Measurements from ENCODE around the gene GP1BA.

GP1BA gene

DNA sequence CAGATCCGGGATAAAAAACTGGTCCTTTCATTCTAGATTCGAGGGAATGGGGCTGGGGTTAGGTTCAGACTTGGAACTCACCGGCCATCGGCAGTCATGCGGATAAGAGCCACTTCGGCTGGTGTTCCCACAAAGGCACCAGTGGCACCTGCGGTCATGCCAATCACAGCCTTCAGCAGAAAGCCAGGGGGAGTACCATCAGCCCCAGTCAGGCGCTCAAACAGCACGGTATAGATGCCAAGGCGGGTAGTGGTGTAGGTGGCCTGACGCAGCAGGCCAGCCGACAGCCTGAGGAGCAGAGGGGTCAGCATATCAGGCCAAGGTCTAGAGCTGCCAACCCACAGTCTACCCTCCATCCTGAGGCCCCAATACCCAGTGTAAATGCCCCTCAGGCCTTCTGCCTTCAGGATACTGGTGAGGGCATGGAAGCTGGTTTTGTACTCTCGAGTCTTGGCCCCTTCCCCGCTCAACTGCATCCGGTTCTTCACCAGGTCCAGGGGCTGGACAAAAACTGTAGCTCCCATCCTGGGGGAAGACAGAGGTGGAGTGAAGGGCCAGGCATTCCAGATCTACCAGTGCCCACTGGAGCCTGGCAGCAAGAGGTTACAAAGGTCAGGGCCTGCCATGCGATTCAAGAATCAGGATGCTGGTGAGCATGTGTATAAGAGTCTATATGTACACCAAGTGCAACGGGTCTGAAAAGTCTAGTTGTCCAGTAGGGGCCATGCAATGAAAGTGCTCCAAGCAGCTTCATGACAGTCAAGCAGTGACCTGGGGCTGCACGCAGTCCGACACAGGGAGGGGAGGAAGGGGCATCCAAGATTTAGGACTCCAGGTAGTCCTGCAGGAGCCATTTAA is 6.8 kb downstream of the GP1BA start:
- no peak for DNase-seq (ENCODE audit: low read depth)

DNA sequence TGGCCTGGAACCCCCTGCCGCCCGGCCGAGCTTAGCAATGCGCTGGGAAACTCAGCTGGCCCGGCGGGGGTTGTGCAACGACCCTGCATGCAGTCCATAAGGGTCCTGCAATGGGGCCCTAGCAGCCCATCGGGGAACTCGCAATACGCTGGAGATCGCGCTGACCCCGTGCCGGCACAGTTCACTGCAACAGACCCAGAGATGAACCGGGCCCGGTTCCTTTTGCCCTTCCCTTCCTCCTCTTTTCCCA is 7.4 kb downstream of the GP1BA start:
- no peak for DNase-seq (ENCODE audit: low read depth)

DNA sequence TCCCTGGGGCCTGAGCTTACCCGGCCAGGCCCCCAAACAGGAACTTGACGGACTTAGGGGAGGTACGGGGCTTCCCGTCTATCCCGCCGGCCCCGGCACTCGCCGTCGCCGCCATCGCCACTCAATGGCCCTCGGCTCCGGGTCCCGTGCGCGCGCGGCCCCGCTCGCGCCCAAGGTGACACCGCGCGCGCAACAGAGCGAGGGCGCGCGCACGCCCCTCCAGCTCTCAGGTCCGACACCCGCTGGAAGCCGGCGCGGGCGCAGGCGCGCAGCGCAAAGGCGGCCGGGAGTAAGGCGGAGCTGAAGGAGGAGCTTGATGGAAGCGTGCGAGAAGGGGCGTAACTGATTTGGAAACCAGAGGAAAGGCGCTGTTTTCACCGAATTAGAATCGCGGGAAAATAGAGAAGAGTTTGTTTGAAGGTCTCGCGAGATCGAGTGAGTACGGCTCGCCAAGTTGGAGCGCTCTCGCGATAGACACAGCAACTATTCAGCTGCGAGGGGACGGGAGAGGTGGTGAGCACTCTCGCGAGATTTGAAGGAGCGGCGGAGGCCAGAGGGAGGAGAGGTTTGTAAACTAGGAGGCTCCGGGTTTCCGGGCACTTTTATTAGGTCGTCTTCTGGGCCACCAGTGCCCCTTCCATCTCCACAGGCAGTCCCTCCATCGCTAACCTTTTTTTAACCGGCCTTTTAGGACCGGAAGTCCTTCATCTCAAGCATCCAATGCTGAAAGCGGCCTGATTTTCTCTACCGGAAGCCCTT is 7.9 kb downstream of the GP1BA start, which contains the start of the genes RNF167 and SLC25A11:
Gene RNF167, plus strand, starts transcription at position 473 of the 759 bp plus-strand sequence. CDS start 642 bp downstream, outside the sequence.
Gene SLC25A11, minus strand, starts transcription at position 251 of the 759 bp plus-strand sequence. Its CDS starts 136 bp downstream, at position 115.
- peak; percentile 90 for DNase-seq (ENCODE audit: low read depth)

DNA sequence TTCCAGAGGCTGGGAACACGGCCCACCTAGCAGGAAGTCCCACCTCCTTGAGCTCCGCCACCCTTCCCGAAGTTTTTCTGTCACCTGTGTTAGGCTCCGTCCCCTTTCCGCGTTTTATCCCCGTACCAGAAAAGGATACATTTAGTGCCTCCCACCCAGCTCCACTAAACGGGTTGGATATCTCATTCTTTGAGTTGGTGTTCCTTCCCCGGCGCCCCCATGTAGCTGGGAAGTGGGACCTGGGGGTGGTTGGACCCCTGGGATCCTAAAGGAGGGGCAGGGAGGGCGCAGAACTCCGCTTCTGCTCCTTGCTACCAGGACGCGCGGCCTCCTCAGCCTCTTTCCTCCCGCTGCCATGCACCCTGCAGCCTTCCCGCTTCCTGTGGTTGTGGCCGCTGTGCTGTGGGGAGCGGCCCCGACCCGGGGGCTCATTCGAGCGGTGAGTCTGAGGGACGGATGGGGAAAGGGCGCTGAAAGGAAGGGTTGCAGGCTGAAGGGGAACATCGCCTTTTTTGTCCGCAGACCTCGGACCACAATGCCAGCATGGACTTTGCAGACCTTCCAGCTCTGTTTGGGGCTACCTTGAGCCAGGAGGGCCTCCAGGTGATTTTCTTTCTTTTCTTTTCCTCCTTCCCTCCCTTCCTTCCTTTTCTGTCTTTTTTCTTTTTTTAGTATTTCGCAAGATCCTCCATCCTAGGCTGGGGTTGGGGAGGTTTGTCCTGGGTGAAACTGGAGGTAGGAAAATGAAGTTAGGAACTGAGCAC is 8.7 kb downstream of the GP1BA start:
- DNase-seq (ENCODE audit: low read depth), result no peak

DNA sequence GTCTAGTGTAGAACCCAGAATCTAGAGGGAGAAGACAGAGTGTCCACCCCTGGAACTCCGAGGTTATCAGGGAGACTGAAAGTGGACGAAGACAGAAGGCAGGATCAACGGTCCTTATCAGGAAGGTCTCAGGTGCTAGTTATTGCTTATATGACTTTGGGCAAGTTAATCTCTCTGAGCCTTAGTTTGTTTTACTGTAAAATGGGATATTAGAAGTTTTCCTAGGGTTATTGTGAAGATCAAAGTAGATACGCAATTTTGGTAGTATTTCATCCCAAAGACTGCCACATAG is 9.2 kb downstream of the GP1BA start:
- no peak for DNase-seq (ENCODE audit: low read depth)

DNA sequence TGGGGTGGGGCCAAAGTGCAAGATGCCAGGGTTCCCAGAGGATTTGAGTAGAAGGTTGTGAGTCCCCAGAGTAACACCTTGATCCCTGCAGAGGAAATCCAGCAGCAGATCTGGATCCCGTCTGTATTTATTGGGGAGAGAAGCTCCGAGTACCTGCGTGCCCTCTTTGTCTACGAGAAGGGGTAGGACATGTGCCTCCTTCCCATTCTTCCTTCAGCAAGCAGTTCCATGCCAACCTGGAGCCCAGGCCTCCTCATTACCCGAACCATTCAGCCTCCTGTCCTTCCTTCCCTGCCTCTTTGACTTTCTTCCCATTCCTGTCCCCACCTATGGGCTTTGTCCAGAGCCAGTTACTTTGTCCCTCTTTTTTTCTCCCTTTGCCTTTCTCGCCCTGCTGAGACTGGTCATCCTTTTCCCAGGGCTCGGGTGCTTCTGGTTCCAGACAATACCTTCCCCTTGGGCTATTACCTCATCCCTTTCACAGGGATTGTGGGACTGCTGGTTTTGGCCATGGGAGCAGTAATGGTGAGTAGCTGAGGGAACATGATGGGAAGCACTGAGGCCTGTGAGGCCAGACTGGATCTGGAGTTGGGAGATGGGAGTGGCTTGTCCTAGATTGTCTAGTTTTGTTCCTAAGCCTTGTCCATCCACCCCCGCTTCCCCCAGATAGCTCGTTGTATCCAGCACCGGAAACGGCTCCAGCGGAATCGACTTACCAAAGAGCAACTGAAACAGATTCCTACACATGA is 10.9 kb downstream of the GP1BA start:
- no peak for DNase-seq (ENCODE audit: low read depth)

DNA sequence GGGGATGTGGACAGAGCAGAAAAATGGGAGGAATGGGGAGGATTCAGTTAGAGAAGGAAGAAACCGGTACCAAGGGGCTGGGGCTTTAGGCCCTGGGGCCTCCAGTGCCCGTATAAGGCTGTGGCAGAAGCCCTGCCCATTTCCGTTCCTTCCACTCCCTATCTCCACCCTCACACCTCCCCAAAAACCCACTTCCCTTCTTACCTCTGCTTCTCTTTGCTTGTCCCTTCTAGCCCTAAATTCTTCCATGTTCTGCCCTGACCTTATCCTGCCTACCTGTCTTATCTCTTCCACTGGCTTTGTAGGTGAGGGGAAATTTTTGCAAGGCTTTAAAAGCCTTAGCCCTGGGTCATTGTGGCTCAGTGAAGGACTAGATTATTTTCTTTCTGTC is 12.1 kb downstream of the GP1BA start:
- DNase-seq (ENCODE audit: low read depth), result no peak

DNA sequence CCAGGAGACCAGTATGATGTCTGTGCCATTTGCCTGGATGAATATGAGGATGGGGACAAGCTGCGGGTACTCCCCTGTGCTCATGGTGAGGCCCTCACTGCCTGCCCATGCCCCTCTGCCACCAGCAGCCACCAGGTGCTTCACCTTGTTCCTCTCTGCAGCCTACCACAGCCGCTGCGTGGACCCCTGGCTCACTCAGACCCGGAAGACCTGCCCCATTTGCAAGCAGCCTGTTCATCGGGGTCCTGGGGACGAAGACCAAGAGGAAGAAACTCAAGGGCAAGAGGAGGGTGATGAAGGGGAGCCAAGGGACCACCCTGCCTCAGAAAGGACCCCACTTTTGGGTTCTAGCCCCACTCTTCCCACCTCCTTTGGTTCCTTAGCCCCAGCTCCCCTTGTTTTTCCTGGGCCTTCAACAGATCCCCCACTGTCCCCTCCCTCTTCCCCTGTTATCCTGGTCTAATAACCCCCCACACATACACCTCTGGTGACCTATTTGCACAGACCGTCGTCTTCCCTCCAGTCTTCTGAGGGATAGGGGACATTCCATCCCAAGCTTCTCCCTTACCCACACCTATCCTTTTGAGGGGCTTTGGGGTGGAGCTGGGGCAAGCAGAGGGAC is 12.6 kb downstream of the GP1BA start:
- DNase-seq (ENCODE audit: low read depth), result no peak

DNA sequence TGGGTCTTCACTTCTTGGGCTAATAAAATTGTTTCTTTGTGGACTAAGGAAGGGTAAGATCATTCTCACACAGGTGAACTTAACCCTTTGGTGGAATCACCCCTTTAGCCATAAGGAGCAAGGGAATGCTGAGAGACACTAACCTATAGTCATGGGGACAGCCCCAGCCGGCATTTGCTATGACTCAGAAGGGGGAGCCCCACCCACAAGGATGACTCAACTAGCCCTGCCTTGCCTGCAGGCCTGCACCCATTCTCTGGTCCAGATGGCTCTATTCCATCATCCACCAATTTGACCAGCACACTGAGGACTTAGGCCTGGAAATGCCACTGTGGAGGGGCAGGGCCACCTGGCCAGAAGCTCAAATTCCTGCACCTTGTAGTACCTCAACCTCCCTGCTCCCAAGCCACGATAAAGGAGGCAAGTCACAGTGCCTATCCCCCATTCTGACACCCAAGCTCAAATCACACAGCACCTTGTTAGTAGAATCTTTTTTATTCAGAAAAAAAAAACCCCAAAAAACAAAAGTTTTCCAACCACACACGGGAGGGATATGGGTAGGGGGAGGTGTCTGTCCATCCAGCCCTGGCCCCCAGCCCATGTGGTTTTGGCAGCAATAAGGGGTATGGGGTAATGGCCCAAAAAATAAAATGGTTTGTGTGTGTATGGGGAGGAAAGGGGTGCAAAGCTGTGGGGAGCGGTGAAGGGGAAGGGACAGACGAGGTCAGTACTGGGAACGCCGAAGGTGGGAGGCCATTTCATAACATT is 13.3 kb downstream of the GP1BA start:
- no peak for DNase-seq (ENCODE audit: low read depth)

DNA sequence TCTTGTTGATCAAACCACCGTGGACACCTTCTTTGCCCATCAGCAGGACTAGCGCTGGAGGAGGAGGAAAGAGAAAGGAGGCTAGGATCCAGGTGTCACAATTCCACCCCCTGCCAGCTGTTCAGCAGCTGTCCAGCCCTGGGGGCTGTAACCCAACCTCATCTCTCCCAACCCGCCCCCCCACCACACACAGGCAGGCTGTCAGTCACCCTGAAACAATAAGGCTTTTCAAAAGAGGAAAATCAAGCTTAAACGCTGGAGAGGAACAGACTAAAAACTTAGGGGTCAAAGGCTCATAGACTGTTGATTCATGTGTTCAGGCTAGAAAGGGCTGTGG is 13.8 kb downstream of the GP1BA start:
- no peak for DNase-seq (ENCODE audit: low read depth)

DNA sequence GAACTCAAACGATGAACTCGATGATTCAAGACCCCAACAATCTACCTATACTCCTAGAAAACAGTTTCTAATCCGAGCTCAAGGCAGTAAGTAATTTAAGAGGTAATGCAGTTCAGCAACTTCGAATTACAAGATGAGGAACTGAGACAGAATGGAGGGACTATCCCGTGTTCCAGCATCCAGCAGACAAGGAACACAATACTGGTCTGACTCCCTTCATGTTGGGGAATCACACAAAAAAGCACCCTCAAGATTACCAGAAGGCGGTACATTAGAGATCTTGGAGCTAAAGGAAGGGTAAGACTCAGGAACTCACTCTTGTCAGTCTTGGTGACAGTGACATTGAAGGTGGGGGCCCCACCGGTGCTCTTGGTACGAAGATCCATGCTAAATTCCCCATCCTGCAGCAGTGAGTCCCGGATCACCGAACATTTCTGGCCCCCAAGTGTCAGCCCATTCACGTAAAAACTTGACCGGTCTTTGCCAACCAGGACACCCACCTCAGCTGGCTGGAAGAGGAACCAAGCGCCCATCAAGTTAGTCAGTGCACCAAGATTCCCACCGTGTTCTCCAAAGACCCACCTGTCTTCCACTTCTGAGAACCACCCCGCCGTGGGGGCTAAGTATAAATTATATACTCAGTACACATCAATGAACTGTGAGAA is 14.4 kb downstream of the GP1BA start:
- no peak for DNase-seq (ENCODE audit: low read depth)

DNA sequence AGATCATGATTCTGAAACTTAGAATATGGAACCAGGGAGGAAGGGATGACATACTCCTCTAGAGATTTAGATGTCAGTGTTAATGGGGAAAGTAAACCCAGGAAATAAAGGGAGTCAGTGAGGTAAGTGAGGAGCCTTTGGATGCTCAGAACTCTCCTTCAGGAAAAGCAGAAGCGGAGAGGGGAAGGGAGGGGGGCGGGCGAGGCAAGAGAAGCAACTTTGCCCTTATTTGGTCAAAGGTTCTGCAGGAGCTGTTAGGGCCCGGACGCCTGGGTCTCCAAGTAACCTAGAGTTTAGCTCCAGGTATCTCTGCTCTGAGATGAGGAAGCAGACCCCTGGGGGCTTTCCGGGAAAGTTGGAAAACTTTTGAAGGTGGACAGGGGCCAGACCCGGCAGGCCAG is 14.9 kb downstream of the GP1BA start:
- no peak for DNase-seq (ENCODE audit: low read depth)

DNA sequence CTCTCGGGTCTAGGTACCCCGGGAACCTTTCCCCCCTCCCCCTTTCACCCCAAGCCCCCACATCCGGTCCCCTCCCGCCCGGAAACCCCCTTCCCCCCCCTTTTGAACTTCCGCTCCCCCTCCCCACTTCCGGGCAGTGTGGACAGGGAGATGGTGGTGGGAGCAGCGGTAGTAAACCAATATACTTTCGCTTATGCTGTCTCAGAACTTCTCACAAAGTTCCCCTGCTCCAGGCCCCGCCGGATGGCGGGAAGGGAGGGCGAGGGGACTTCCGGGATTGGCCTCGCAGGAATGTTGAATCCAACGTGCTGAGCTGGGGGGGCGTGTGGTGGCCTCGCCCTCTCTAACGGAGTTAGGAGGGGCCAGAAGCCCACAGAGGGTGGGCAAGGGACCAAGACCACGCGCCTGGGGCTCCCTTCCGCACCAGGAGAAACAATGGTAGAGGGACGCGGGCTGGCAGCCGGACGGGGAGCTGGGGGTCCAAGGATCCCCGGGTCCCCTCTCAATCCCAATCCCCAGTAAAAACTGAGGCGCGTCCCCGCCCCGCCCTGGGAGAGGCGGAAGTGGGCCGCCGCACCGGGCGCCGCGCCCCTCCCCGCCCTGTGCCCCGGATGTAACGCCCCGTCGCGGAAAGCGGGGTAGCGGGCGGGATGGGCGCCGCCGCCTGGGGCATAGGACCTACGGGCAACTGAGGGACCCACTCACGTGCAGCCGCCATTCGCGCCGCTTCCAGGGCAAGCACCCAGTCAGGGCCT is 15.5 kb downstream of the GP1BA start:
- no peak for DNase-seq (ENCODE audit: low read depth)

DNA sequence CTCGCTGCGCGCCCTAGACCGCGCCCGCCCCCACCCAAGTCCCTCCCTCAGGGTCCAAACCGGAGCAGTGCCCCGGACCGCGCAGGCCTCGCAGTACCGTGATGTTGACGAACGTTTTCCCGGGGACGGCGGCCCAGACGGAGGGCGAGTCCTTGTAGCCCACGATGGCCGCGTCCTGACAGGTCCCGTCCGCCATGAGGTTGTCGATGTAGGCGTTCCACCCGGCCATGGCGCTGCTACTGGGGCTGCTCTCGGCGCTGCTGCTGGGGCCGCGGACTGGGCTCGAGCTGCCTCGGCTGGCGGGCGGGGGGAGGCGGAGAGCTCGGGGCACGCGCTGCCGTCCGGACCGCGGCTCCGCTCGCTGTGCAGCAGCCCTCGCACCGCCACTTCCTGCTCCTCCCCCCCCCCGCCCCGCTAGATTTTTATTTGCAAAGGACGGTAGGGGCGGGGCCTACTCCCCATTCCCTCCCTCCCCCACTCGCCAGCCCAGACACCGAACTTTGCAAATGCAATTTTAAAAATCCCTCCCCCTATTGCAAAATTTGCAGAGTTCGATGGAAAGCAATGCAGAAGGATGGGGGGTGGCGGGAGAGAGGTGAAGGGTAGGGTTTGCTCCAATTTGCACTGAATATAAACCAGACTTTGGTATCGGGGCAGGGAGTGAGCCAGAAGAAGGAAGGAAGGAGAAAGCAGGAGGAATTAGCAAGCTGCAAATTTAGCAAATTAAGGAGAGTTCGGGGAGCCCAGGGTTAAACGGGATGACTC is 16.3 kb downstream of the GP1BA start, which contains the start of gene PFN1:
Gene PFN1, minus strand, starts transcription at position 365 of the 765 bp plus-strand sequence. Its CDS starts 136 bp downstream, at position 229.
- DNase-seq (ENCODE audit: low read depth), result no peak

DNA sequence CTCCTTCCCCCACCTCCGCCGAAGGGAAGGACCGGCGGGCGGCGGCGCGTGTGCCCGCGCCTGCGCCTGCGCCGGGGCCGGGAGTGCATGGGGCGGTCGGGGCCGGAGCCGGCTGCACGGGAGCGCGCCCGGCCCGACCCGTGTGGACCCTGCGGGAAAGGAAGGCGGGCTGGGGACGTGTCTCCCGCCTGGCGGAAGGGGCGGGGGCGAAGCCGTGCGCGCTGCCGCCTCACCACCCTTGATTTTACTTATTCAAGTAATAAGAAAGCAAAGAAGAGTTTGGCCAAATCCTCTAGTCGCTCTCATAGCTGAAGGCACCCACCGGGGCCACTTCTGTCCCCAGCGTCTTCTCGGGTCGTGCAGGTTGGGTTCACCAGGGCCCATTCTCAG is 16.8 kb downstream of the GP1BA start:
- DNase-seq (ENCODE audit: low read depth), result no peak

DNA sequence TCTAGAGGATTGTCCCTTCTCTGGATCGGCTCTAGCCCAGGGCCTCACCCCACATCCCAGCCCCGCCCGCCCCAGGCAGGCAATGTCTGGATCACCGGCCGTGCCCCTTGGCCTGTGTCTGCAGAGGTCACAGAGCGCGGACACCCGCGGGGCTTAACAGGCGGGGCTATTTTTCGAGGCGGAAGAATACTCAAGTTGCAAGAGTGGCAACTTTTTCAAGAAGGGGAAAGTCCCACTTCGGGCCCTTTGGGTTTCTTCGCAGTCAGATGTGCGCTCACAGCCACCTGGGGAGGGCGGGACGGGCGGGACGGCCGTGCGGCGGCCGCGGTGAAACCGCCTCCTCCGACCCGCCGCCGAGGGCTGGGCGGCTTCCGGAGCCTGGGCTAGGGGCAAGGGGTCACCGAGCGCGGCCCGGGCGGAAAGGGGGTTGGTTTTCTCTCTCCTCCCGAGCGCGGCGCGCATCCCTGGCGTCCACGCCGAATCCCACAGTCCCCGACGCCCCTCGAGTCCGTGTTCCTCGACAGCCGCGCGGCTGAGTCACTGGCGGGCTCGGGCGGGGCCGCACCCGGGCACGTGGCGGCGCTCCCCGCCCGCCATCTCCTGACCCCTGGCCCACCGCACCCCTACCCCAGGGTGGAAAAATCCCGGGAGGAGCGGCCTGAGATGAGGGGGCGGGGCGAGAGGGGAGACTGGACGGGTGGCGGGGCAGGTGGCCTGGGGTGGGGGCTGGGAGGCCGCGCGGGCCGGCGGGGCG is 17.4 kb downstream of the GP1BA start:
- DNase-seq (ENCODE audit: low read depth), result no peak

DNA sequence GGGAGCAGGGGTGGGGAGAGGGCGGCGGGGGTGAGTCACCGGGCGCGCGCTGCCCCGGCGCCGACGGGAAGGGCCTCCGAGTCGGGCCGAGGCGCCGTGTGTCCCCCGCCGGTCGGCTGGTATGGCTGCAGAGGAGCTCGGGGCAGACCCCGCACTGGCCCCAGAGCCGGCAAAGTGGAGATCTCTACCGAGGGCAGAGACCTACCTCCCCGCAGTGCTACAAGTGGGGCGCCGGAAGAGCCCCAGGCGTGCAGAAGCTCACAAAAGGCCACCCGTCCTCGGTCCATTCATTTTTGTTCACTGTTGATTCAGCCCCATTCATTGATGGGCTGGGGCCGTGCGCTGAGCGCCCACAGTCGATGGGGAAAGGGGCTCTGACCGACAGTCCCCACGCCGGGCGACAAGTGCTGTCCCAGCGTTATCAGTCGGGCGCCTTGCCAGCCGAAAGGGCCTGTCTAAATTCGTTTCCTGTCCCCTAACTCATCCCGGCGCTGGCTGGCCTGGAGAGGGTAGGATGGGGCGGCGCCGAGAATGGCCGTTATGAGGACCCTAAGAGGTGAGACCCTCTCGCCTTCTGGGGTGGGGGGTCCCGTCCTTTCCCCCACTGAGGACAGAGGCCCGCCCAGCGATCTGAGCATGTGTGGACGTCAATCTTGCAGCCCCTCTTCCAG is 18.1 kb downstream of the GP1BA start:
- no peak for DNase-seq (ENCODE audit: low read depth)
